Bronchial epithelial cell (primary cell): Measurements from ENCODE around the gene MRPS26. TPM values are rescaled to one million over a fixed set of nuclear protein-coding genes. Genes with fewer than 3 reads are reported as not detected.
"Not testable (repeated sequence)": the region's sequence is repeated elsewhere in the genome, so short reads cannot be mapped to it uniquely, and the experiment has no call there.

Experiments
- DNase-seq: peaks from one replicate; pipeline ENCODE4 v3.0.0-alpha.2; 2010; ENCODE audit warnings: low read depth
- FAIRE-seq: peaks from 2 replicates; lab custom pipeline; 2011; peaks lifted over from hg19 to GRCh38; lab: Jason Lieb, UNC
- H3K27me3 ChIP-seq: 2 replicates; pipeline ENCODE4 v1.5.1; 2011; ENCODE audit warnings: low read length; ENCODE audit not compliant: control insufficient read depth, insufficient read depth
- H3K36me3 ChIP-seq: 2 replicates; pipeline ENCODE4 v1.5.1; 2011; ENCODE audit warnings: low read length; ENCODE audit not compliant: control insufficient read depth, insufficient read depth
- H3K4me3 ChIP-seq: 2 replicates; pipeline ENCODE4 v1.5.1; 2011; ENCODE audit warnings: mild to moderate bottlenecking, low read depth, low read length, control low read depth
- CTCF ChIP-seq: IDR thresholded peaks from 2 replicates; pipeline ENCODE4 v1.5.1; 2011; ENCODE audit warnings: mild to moderate bottlenecking, moderate library complexity, low read length, control low read depth, inconsistent platforms; ENCODE audit not compliant: insufficient read depth, severe bottlenecking
- total RNA-seq: library from RNA; depleted of rRNA; stranded (reverse); fragments of >200 nt; gene quantifications from 2 replicates; pipeline ENCODE4 v1.2.1, GENCODE V29; 2014

MRPS26 gene
- total RNA-seq, 1 donor from 2014 or later = 69.5 TPM

GRCh38 chr20:3021777-3022176 is 24.1 kb upstream of the MRPS26 start:
- Histone ChIP-seq H3K36me3 (peaks cover 10% of the 10 kb centered on the region), H3K27me3 (no peaks in the 10 kb centered on the region), H3K4me3 (no peak overlapping the region)
- FAIRE-seq = peak; percentile 55
- TF ChIP-seq CTCF = no peak
- DNase-seq = no peak

GRCh38 chr20:3022559-3023490 is 23.0 kb upstream of the MRPS26 start:
- FAIRE-seq = peak; percentile 58
- H3K4me3 ChIP-seq, DNase-seq, H3K27me3 ChIP-seq: not testable (repeated sequence)
- H3K36me3 ChIP-seq = peaks cover 14% of the 10 kb centered on the region

- no peak for TF ChIP-seq CTCF
- H3K4me3 ChIP-seq = no peak overlapping the region
- peaks cover 18% of the 10 kb centered on the region for H3K36me3 ChIP-seq
- DNase-seq (no peak), FAIRE-seq (no peak)
- H3K27me3 ChIP-seq = no peaks in the 10 kb centered on the region
Measured at GRCh38 chr20:3027987-3028386, 17.9 kb upstream of the MRPS26 start.

GRCh38 chr20:3031524-3032147 is 14.2 kb upstream of the MRPS26 start:
- no peak overlapping the region for H3K4me3 ChIP-seq
- H3K36me3 ChIP-seq = peaks cover 16% of the 10 kb centered on the region
- TF ChIP-seq CTCF = no peak
- no peak for DNase-seq
- H3K27me3 ChIP-seq = no peaks in the 10 kb centered on the region
- no peak for FAIRE-seq

- DNase-seq (no peak), FAIRE-seq (no peak)
- H3K36me3 ChIP-seq = peaks cover 17% of the 10 kb centered on the region
- H3K27me3 ChIP-seq = no peaks in the 10 kb centered on the region
- no peak for TF ChIP-seq CTCF
- H3K4me3 ChIP-seq = no peak overlapping the region
Measured at GRCh38 chr20:3032624-3033023, 13.2 kb upstream of the MRPS26 start.

- Histone ChIP-seq H3K27me3 (no peaks in the 10 kb centered on the region), H3K36me3 (peaks cover 15% of the 10 kb centered on the region), H3K4me3 (no peak overlapping the region)
- FAIRE-seq = no peak
- no peak for TF ChIP-seq CTCF
- DNase-seq = no peak
Measured at GRCh38 chr20:3037654-3038053, 8.2 kb upstream of the MRPS26 start.
